ENCODE measurements around the gene ADPRHL1.

Gene ADPRHL1

DNA sequence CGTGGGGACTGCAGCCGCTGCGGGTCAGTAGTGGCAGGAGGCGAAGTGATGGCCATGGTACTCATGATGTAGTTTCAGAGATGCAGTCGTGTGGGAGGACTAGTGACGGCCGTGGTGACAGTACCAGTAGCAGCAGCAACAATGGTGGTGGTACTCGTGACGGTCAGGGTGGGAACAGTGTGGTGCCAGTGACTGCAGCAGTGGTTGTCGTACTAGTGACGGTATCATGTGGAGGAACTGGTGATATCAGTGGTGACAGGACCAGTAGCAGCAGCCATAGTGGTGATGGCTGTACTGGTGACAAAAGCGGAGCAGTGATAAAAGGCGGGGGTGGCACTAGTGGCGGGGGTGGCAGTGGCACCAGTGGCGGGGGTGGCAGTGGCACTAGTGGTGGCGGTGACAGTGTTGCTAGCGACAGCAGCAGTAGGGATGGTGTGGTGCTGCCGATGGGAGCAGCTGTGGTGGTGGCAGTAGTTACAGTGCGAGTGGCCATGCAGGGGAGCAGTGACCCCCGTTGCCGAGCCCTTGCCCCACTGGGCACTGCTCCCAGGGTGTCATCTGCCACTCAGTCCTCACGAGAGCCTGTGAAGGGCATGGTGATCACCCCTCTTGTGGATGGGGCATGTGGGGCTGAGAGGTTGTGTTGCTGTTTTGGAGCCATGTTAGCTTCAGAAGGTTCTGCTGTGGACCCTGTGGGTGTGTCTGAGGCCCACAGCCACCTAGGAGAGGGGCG is 22.7 kb downstream of the ADPRHL1 start:
- no peak for DNase-seq

DNA sequence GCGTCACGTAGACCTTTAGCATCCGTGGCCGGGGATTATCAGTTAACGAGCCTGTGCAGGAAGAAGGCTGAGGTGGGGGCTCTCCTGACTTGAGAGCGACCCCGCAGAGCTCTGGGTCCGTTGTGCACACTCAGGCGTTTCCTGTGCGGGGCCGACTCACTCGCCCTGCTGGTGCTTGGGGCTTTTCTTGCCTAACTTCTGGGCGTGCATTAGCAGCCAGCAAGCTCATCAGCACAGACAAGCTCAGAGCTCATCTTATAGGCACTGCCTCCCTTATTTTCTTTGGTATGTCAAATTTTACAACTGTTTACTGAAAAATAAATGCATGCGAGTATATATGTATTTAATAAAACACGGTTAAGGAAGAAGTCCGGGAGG is 23.7 kb downstream of the ADPRHL1 start:
- no peak for DNase-seq

DNA sequence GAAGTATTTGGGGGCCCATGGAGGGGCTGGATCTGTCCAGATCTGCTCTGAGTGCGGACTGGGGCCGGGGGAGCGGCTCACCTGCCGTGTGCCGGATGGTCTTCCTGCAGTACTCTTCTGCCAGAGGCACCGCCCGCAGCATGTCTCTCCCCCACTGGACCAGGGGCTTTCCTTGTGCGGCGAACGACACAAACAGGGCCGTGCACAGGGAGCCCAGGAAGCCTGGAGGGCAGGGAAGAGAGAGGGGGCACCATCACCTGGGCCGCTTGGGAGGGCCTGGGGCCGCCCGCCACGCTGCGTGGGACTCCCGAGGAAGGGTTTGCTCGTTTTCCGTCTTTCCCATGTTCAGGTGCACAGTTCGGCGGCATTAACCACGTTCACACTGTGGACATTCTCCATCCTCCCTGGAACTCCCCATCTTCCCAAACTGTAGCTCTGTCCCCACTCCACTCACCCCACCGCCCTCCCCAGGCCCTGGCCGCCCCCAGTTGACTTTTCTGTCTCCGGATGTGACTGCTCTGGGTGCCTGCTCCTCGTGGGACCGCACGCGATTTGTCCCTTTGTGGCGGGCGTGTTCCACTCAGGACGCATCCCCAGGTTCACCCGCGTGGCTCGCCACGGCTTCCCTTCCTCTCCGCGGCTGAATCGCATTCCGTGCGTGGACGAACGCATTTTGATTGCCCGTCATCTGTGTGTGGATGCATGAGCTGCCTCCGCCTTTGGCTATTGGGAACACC is 24.2 kb downstream of the ADPRHL1 start:
- DNase-seq = no peak

DNA sequence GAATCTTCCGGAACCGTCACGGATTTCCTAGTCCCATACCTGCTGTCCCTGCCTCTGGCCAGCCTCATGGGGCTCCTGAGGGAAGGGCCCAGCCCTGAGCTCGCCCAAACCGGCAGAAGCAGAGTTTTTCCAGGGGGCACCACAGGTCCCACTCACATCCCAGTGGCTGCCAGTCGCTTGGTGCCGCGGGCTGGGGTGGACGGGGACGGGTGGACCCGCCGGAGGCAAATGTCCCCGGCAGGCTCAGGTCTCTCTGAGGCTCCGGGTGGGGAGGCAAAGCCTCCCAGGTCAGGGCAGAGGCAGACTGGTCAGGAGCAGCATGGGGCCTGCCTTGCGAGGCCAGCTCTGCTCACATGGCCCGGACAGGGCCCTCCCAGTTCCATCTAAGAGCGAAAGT is 24.8 kb downstream of the ADPRHL1 start:
- no peak for DNase-seq

- no peak for DNase-seq
Measured at GRCh38 chr13:113427562-113428468, 25.5 kb downstream of the ADPRHL1 start.

DNA sequence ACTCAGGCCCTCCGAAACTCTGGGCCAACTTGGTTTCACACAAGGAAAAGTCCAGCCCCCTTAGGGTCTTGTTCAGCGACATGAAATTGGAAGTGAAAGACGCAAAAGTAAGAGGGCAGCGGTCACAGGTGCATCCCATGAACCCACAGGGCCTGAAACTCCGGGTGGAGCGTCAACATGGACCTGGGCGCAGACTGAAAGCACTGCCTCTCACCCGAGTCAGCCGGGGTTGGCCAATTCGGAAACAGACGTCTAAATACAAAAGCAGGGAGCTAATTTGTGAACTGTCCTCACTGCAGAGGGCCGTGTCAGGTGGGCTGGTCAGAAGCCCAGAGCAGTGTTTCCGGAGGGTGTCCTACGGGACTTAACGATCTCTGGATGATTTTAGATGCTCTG is 26.7 kb downstream of the ADPRHL1 start:
- no peak for DNase-seq

DNA sequence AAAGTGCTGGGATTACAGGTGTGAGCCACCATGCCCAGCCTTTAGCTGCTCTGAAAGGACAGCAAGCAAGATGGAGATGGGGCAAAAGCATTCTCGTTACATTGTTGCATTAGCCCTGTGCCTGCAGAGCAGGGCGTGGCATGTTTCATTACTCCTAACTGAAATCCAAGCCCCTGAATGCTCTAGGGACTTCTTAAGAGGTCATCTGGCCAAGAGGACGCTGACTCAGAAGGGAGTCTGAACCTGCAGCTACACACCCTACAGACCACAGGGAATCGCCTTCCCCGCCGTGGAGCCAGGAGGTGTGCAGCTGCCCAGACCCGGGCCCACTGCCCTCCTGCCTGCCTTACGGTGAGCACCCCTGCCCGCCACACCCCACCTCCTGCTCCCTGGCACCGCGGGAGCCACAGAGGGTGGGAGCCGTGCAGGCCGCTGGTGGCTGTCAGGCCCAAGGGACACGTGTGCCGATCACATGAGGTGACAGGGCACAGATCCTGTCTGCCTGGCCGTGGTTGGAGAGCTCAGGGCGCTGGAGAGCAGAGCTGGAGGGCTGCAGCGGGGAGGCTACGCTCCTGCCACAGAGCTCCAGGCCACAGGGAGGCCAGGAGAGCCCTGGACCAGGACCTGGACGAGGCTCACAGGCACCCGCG is 27.2 kb downstream of the ADPRHL1 start:
- DNase-seq = no peak

- DNase-seq = no peak
Measured at GRCh38 chr13:113423520-113424163, 29.6 kb downstream of the ADPRHL1 start.

DNA sequence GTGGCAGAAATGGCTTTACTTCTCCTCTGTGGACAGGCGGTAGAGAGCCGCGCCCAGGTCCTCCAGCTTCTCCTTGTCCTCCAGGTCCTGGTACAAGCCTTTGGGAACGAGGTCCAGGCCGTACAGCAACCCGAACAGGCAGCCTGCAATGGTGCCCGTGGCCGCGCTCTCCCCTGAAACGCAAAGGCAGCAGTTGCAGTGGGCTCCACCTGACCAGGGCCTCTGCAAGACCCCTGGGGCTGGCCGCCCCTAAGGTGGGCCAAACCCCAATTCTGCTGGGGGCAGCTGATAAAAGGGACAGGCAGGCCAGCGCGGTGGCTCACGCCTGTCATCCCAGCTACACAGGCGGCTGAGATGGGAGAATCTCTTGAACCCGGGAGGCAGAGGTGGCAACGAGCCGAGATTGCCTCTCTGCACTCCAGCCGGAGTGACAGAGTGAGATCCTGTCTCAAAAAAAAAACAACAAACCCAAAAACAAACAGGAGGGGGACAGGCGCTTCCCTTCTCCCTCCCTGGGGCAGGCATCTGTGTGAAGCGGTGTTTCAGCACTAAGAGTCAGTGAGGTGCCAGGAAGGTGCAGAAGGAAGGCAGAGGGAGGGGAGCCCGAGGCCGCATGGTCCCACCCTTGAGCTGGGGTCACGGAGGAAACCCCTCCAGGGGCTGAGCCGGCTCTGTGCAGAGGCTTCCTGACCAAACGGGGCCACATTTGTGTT is 30.3 kb downstream of the ADPRHL1 start:
- no peak for DNase-seq

GRCh38 chr13:113421673-113422270 is 31.5 kb downstream of the ADPRHL1 start:
- no peak for DNase-seq

GRCh38 chr13:113420833-113421600 is 32.3 kb downstream of the ADPRHL1 start:
- no peak for DNase-seq

DNA sequence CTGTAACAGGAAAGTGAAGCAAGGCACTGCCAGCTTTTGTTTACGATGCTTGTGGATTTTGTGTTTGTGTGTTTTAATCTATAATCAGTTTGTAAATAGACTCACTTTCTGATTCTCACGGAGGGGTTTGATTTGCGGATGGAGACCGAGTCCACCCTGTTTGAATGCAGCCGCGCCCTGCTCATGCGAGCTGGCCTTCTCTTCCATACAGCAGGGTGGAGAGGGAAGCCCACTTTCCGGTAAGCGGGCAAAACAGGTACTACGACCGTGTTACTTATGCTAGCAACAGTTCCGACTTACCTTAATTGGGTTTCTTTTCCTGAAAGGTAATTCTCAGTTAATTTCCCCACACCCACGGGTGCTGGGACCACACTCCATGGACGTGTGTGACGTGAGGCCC is 33.1 kb downstream of the ADPRHL1 start:
- no peak for DNase-seq

DNA sequence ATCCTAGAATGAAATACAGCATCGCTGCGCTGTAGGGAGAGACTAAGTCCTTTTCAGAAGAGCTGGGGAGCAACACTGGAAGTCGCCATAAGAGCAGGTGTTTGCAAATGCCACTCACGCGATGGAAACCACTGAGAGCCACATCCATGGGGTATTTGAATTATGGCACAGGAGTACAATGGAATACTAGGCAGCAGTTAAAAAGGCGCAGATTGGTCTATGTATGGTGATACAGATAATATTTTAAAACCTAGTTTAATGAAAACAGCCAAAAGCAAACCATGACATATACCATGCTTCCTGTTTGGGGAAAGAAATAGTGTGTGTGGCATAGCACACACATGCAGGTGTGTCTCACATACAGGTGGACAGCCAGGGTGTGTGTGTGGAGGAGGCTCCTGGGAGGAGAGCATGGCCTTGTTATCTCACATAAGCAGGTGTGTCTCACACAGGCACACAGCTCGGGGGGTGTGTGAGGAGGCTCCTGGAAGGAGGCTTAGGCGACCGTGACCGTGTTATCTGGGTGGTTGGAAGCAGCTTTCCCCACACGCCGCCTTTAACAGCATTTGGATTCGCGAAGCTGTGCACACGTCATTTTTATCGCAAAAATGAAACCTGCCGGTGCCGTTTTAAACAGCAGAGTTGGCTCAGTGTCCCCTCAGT is 33.6 kb downstream of the ADPRHL1 start:
- no peak for DNase-seq

GRCh38 chr13:113418722-113419049 is 34.6 kb downstream of the ADPRHL1 start:
- DNase-seq = no peak

DNA sequence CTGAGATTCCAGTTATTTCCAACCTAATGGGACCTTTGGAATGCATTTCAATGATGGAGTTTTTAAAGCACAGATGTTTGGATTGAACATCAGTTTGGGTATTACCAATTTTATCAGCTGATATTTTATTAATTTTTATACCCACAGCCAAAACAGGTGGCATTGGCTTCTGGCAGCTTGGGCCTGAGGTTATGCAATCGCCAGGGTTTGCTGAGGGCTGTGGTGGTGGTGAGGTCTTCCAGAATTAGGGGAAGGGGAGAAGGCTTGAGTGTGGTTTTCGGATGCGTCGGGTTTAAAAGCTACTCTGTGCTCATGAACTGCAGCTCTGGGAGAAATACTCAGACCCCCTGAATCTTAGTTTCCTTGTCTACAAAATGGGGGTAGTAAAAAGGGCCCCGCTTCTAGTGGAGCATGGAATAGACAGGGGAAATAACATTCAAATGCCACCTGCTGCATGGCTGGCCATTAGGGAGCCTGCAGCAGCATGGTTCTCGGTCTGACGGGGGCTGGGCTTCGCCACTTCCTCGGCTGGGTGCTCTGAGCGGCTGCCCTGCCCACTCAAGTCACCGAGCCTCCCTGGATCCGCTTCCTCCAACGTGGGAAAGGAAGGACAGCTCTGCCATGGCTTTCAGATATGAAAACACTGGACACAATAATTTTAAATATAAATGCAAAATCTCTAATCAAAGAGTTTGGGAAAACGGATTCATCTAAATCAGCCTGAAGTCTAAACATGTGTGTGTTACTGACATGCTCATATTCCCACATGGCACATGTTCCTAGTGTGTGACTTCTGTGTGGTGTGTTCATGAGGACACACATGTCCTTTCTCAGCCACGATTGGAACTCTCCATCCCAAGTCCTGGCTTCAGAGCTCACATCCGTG is 35.2 kb downstream of the ADPRHL1 start:
- no peak for DNase-seq

GRCh38 chr13:113417008-113417751 is 36.1 kb downstream of the ADPRHL1 start:
- DNase-seq = no peak

- DNase-seq = no peak
Measured at GRCh38 chr13:113415825-113416224, 37.5 kb downstream of the ADPRHL1 start.

DNA sequence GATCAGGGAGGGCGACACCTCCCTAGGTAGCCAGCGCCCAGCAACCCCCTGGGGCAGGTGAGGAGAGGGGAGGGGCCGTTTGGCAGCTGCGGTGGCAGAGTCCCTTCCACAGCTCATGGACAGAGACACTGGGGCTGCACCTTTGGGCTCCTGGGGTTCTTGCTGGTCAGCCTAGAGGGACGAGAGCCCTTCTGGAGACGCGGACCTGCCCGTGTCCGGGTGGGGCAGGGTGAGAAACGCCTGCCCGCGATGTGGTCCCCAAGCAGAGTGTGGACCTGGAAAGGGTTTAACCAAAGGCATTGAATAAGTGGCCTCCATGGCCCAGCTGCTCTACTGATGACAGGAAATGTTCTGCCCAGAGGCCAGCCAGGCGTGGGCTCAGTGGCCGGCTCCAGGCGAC is 38.3 kb downstream of the ADPRHL1 start:
- no peak for DNase-seq
